ENCODE measurements around the gene MYLIP. TPM values are rescaled to one million over a fixed set of nuclear protein-coding genes. Genes with fewer than 3 reads are reported as not detected.

The MYLIP gene
- total RNA-seq, 4 donors from 2014 or later, result 22.5 to 43.2 (median 40.7) TPM

DNA sequence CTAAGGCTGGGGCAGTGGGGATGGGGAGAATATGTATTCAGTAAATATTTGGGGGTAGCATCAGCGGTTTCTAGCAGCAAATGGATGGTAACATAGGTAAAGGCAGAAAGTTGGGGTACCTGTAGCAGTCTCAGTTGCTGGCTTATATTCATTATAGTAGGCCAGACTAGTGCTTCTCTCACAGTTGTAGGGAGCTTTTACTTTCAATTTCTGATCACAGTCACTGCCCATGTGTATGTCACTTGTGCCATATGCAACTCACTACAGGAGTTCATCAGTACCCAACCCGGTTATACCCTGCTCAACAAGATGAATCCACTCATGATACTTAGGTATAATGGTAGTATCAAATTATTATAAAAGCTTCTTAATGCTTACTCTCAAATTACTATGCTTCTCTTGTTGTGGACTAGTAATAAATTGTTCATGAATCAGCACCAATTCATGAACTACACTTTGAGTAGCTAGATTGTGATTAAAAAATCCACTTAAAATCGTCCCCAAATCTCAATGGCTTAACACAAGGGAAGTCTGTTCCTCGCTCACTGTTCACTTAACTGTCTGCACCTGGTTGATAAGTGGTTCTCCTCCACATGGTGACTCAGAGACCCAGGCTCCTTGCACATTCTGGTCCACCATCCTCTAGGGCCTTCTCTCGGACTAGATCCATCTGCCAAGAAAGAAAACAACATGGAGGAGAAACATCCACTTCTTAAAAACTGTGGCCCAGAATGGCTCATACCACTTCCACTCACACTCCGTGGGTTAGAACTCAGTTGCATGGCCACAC is 31.3 kb upstream of the MYLIP start:
- in situ Hi-C loops (cut with MboI; ENCODE audit: low pct_ligation_motif_present in 1 of 4, low pct_unique_long_range_greater_than_20kb in 1 of 4, low sequenced_read_pairs in 3 of 4), result no loop called here
- TF ChIP-seq POLR2AphosphoS5 (IDR thresholded peaks at IDR 0.05), result no peak
- no peak for TF ChIP-seq POLR2A (IDR thresholded peaks at IDR 0.05)
- TF ChIP-seq, protein P1, sequence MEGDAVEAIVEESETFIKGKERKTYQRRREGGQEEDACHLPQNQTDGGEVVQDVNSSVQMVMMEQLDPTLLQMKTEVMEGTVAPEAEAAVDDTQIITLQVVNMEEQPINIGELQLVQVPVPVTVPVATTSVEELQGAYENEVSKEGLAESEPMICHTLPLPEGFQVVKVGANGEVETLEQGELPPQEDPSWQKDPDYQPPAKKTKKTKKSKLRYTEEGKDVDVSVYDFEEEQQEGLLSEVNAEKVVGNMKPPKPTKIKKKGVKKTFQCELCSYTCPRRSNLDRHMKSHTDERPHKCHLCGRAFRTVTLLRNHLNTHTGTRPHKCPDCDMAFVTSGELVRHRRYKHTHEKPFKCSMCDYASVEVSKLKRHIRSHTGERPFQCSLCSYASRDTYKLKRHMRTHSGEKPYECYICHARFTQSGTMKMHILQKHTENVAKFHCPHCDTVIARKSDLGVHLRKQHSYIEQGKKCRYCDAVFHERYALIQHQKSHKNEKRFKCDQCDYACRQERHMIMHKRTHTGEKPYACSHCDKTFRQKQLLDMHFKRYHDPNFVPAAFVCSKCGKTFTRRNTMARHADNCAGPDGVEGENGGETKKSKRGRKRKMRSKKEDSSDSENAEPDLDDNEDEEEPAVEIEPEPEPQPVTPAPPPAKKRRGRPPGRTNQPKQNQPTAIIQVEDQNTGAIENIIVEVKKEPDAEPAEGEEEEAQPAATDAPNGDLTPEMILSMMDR (IDR thresholded peaks at IDR 0.05), result no peak
- TF ChIP-seq EP300 (IDR thresholded peaks at IDR 0.05; ENCODE audit: low read depth), result no peak
- H3K36me3 ChIP-seq, result no peaks in the 10 kb centered on the region
- H3K27ac ChIP-seq, result no peak overlapping the region
- intact Hi-C loops (cut with DNase I; ENCODE audit: low total_unique reads), result no loop called here
- no peaks in the 10 kb centered on the region for H3K27me3 ChIP-seq
- no peaks in the 10 kb centered on the region for H3K9me3 ChIP-seq
- no peak overlapping the region for H3K4me3 ChIP-seq
- no peaks in the 10 kb centered on the region for H3K4me1 ChIP-seq
- no peak for DNase-seq
- WGBS, 2 donors (ENCODE audit: low coverage in 1 of 2), result 86 to 92% methylated on average over 4 to 6 of the region's 6 CpGs

DNA sequence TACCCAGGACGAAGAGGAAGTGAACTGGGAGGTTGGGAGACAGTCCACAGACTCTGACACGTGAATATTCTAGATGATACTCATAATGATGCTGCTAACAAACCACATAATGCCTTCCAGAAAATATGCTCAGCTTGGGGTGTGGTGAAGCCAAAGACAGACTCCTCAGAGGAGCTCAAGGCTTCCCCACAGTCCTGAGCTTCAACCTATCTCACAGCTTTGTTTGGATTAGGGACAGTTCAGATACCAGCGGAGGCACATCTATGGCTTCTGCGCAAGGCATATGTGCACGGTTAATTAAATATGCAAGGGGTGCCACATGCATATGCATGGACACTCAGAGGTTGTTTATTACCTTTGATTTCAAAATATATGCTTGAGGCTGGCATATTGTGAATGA is 30.7 kb upstream of the MYLIP start:
- no peaks in the 10 kb centered on the region for H3K4me1 ChIP-seq

DNA sequence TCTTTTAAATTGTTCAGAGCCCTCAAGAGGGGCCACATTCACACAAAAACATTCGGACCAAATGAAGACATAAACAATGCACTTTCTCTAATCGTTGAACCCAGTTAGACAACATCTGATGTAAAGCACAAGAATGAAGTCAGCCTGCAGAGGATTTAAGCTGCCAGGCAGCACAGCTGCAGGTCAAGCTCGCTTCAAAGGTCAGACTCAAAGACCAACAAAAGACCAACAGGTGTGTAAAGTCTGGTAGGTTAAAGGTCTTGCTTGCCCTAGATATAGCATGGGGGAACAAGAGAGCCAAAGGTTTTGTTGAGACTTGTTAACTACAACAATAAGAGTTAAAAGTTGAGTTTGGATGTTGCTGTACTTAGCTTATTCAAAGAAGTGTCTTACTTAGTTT is 26.7 kb upstream of the MYLIP start:
- WGBS, 2 donors (ENCODE audit: low coverage in 1 of 2), result 43 to 70% methylated on average over 3 of the region's 3 CpGs
- TF ChIP-seq POLR2AphosphoS5 (IDR thresholded peaks at IDR 0.05), result no peak
- no peak for TF ChIP-seq POLR2A (IDR thresholded peaks at IDR 0.05)
- intact Hi-C loops (cut with DNase I; ENCODE audit: low total_unique reads), result no loop called here
- no peaks in the 10 kb centered on the region for H3K36me3 ChIP-seq
- no peak overlapping the region for H3K4me3 ChIP-seq
- DNase-seq, result no peak
- H3K4me1 ChIP-seq, result no peaks in the 10 kb centered on the region
- in situ Hi-C loops (cut with MboI; ENCODE audit: low pct_ligation_motif_present in 1 of 4, low pct_unique_long_range_greater_than_20kb in 1 of 4, low sequenced_read_pairs in 3 of 4), result no loop called here
- H3K9me3 ChIP-seq, result no peaks in the 10 kb centered on the region
- H3K27me3 ChIP-seq, result no peaks in the 10 kb centered on the region
- H3K27ac ChIP-seq, result no peak overlapping the region

More for the DNA sequence above, 30.7 kb upstream of the MYLIP start:
- no peaks in the 10 kb centered on the region for H3K9me3 ChIP-seq
- H3K27ac ChIP-seq, result no peak overlapping the region
- no peaks in the 10 kb centered on the region for H3K36me3 ChIP-seq
- intact Hi-C loops (cut with DNase I; ENCODE audit: low total_unique reads) (no loop called here), in situ Hi-C loops (cut with MboI; ENCODE audit: low pct_ligation_motif_present in 1 of 4, low pct_unique_long_range_greater_than_20kb in 1 of 4, low sequenced_read_pairs in 3 of 4) (no loop called here)
- H3K4me3 ChIP-seq, result no peak overlapping the region
- TF ChIP-seq EP300 (IDR thresholded peaks at IDR 0.05; ENCODE audit: low read depth) (no peak), POLR2AphosphoS5 (IDR thresholded peaks at IDR 0.05) (no peak), POLR2A (IDR thresholded peaks at IDR 0.05) (no peak)
- TF ChIP-seq, protein P1 (IDR thresholded peaks at IDR 0.05), result no peak
- 87 to 94% methylated on average over 2 to 5 of the region's 5 CpGs for WGBS, 2 donors (ENCODE audit: low coverage in 1 of 2)
- no peak for DNase-seq
- H3K27me3 ChIP-seq, result no peaks in the 10 kb centered on the region

DNA sequence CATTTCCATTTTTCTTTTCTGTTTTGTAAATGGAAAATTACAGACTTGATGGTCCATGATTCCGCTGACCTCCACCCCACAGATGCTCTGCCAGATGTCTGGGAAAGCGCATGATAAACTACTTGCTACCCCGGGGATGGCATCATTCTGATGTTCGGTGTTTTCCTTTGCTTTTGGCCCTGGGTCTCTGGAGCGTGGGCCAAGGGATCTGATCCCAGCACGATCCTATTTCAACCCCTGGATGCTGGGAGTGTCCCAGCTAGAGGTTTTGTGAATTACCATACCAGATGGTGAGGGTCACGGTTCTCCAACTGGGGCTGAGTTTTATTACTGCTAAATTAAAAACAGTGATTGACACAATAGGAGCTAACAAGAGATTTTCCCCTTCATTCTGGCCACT is 25.2 kb upstream of the MYLIP start:
- no peak overlapping the region for H3K4me3 ChIP-seq
- no peaks in the 10 kb centered on the region for H3K9me3 ChIP-seq
- no peaks in the 10 kb centered on the region for H3K4me1 ChIP-seq
- 80 to 85% methylated on average over 1 to 7 of the region's 7 CpGs for WGBS, 2 donors (ENCODE audit: low coverage in 1 of 2)
- in situ Hi-C loops (cut with MboI; ENCODE audit: low pct_ligation_motif_present in 1 of 4, low pct_unique_long_range_greater_than_20kb in 1 of 4, low sequenced_read_pairs in 3 of 4), result no loop called here
- TF ChIP-seq POLR2AphosphoS5 (IDR thresholded peaks at IDR 0.05) (no peak), POLR2A (IDR thresholded peaks at IDR 0.05) (no peak), EP300 (IDR thresholded peaks at IDR 0.05; ENCODE audit: low read depth) (no peak)
- TF ChIP-seq, protein P1 (IDR thresholded peaks at IDR 0.05), result no peak
- H3K36me3 ChIP-seq, result no peaks in the 10 kb centered on the region
- H3K27ac ChIP-seq, result no peak overlapping the region
- H3K27me3 ChIP-seq, result no peaks in the 10 kb centered on the region
- DNase-seq, result no peak
- intact Hi-C loops (cut with DNase I; ENCODE audit: low total_unique reads), result no loop called here
